Astrocyte (in vitro differentiated cells and primary cell): ENCODE data around the gene TOP3A. TPM values are rescaled to one million over a fixed set of nuclear protein-coding genes. Genes with fewer than 3 reads are reported as not detected.
A peak's percentile ranks its signal among the peaks of the same experiment; 100 is the strongest.

ENCODE experiments used
- DNase-seq: peaks from one replicate; pipeline ENCODE4 v3.0.0-alpha.2; 2010; ENCODE audit warnings: low read depth
- FAIRE-seq: peaks from 2 replicates; lab custom pipeline; 2011; peaks lifted over from hg19 to GRCh38; lab: Jason Lieb, UNC
- H2AFZ ChIP-seq: 2 replicates; pipeline ENCODE4 v1.6.0; 2012; ENCODE audit warnings: low read depth, low read length, inconsistent platforms
- H3K27ac ChIP-seq: 2 replicates; pipeline ENCODE4 v1.5.1; 2011; ENCODE audit warnings: low read depth, low read length, inconsistent platforms
- H3K27me3 ChIP-seq: 2 replicates; pipeline ENCODE4 v1.6.0; 2011; ENCODE audit warnings: low read length, inconsistent platforms; ENCODE audit not compliant: insufficient read depth
- H3K36me3 ChIP-seq: 2 replicates; pipeline ENCODE4 v1.5.1; 2011; ENCODE audit warnings: low read length, inconsistent platforms; ENCODE audit not compliant: insufficient read depth
- H3K4me1 ChIP-seq: 2 replicates; pipeline ENCODE4 v1.5.1; 2011; ENCODE audit warnings: low read length, inconsistent platforms; ENCODE audit not compliant: insufficient read depth
- H3K4me2 ChIP-seq: 2 replicates; pipeline ENCODE4 v1.6.0; 2012; ENCODE audit warnings: low read length, inconsistent platforms
- H3K4me3 ChIP-seq: 2 replicates; pipeline ENCODE4 v1.5.1; 2011; ENCODE audit warnings: low read depth, mild to moderate bottlenecking, low read length, inconsistent platforms; ENCODE audit not compliant: insufficient read depth
- H3K79me2 ChIP-seq: 2 replicates; pipeline ENCODE4 v1.6.0; 2012; ENCODE audit warnings: mild to moderate bottlenecking, low read length, inconsistent platforms; ENCODE audit not compliant: insufficient read depth
- H3K9ac ChIP-seq: 2 replicates; pipeline ENCODE4 v1.6.0; 2012; ENCODE audit warnings: mild to moderate bottlenecking, low read length, inconsistent platforms
- H3K9me3 ChIP-seq: 2 replicates; pipeline ENCODE4 v1.5.1; 2012; ENCODE audit warnings: low read depth, mild to moderate bottlenecking, low read length, inconsistent platforms; ENCODE audit not compliant: insufficient read depth
- H4K20me1 ChIP-seq: 2 replicates; pipeline ENCODE4 v1.6.0; 2012; ENCODE audit warnings: low read length, inconsistent platforms; ENCODE audit not compliant: insufficient read depth
- H3K27ac Mint-ChIP-seq: one replicate; pipeline ENCODE4 v1.8.0; 2021; ENCODE audit warnings: mild to moderate bottlenecking, mixed read lengths; ENCODE audit not compliant: unreplicated experiment
- H3K27me3 Mint-ChIP-seq: one replicate; pipeline ENCODE4 v1.8.0; 2021; ENCODE audit warnings: low read depth, mixed read lengths; ENCODE audit not compliant: unreplicated experiment
- H3K36me3 Mint-ChIP-seq: one replicate; pipeline ENCODE4 v1.8.0; 2021; ENCODE audit warnings: low read depth, mixed read lengths; ENCODE audit not compliant: unreplicated experiment
- H3K4me1 Mint-ChIP-seq: one replicate; pipeline ENCODE4 v1.8.0; 2021; ENCODE audit warnings: low read depth, mixed read lengths; ENCODE audit not compliant: unreplicated experiment
- H3K4me3 Mint-ChIP-seq: one replicate; pipeline ENCODE4 v1.8.0; 2021; ENCODE audit warnings: mild to moderate bottlenecking, moderate library complexity, mixed read lengths; ENCODE audit not compliant: unreplicated experiment
- H3K9me3 Mint-ChIP-seq: one replicate; pipeline ENCODE4 v1.8.0; 2021; ENCODE audit warnings: mild to moderate bottlenecking, mixed read lengths; ENCODE audit not compliant: unreplicated experiment
- EZH2 ChIP-seq: IDR thresholded peaks from 2 replicates; pipeline ENCODE4 v1.6.1; 2012; ENCODE audit warnings: mild to moderate bottlenecking, low read length, inconsistent platforms; ENCODE audit not compliant: insufficient read depth
- total RNA-seq: library from RNA; stranded (reverse); gene quantifications from 2 replicates; pipeline ENCODE4 v1.2.1, GENCODE V29; 2021
- TF ChIP-seq, protein P1 (sequence below): IDR thresholded peaks from 2 replicates; pipeline ENCODE4 v1.5.1; 2011; ENCODE audit warnings: low read depth, mild to moderate bottlenecking, inconsistent platforms, low read length, moderate library complexity; ENCODE audit not compliant: insufficient read depth

Gene TOP3A
- total RNA-seq, 1 donor from 2014 or later, result 31.0 TPM

DNA sequence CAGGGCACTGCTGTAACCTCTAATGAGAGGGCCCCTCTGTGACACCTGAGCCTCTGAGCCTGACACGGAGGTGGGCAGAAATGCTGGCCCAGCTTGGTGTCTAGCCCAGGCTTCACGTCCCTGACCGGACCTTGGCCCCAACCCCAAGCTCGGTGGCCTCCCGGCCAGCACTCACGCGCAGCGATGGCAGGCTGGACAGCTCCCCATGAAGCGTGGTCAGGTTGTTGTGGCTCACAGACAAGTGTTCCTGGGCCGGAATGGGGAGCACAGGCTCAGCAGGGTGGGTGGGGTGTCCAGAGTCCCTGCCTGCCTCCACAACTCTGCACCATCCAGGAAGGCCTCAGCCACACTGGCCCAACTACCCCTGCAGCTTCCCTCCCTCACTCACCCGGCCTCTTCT, 58.4 kb downstream of the TOP3A start:
- no peaks in the 10 kb centered on the region for H3K9me3 Mint-ChIP-seq
- Histone ChIP-seq H3K36me3 (peaks cover 14% of the 10 kb centered on the region), H3K27ac (no peak overlapping the region), H3K27me3 (no peaks in the 10 kb centered on the region), H3K79me2 (peaks cover 52% of the 10 kb centered on the region), H3K9me3 (no peaks in the 10 kb centered on the region), H3K4me2 (peak overlapping the region; percentile 92), H4K20me1 (peaks cover 59% of the 10 kb centered on the region), H3K9ac (no peak overlapping the region), H3K4me1 (peaks cover 23% of the 10 kb centered on the region), H2AFZ (no peak overlapping the region), H3K4me3 (no peak overlapping the region)
- DNase-seq (no peak), FAIRE-seq (no peak)
- peaks cover 15% of the 10 kb centered on the region for H3K4me1 Mint-ChIP-seq
- H3K27ac Mint-ChIP-seq, result no peak overlapping the region
- H3K27me3 Mint-ChIP-seq, result no peaks in the 10 kb centered on the region
- H3K36me3 Mint-ChIP-seq, result peaks cover 13% of the 10 kb centered on the region
- TF ChIP-seq, protein P1, sequence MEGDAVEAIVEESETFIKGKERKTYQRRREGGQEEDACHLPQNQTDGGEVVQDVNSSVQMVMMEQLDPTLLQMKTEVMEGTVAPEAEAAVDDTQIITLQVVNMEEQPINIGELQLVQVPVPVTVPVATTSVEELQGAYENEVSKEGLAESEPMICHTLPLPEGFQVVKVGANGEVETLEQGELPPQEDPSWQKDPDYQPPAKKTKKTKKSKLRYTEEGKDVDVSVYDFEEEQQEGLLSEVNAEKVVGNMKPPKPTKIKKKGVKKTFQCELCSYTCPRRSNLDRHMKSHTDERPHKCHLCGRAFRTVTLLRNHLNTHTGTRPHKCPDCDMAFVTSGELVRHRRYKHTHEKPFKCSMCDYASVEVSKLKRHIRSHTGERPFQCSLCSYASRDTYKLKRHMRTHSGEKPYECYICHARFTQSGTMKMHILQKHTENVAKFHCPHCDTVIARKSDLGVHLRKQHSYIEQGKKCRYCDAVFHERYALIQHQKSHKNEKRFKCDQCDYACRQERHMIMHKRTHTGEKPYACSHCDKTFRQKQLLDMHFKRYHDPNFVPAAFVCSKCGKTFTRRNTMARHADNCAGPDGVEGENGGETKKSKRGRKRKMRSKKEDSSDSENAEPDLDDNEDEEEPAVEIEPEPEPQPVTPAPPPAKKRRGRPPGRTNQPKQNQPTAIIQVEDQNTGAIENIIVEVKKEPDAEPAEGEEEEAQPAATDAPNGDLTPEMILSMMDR, result no peak
- TF ChIP-seq EZH2, result no peak
- H3K4me3 Mint-ChIP-seq, result peak overlapping the region; percentile 98

DNA sequence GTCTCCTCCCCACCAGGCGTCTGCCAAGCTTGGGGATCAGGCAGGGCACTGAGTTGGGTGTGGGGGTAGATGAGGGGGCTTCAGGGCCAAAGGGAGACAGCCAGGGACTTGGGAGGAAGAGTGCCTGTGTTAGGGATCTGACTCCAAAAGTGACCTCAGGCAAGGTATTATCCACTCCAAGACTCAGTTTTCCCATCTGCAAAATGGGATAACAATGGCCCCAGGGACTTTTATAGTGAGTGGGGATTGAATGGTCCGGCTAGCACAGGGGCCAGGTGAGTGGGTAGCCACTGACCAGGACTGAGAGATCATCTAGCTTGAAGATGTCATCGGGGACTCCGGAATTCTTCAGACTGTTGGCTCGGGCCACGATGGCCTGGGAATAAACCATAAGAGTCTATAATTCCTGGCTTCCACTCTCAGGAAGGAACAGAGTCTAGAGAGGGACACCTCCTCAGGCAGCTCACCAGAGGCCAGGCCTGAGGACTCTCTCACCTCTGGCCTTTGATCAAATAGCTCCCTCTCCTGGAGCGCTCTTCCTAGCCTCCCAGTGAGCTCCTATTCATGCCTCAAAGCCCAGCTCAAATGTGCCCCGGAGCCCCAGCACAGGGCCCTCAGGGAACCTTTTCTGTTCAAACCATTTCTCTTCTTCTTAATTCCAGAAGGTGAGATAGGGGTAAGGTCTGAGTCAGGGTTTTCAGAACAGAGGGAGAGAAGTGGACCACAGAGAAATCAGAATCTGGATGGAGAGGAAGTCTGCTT, 59.7 kb downstream of the TOP3A start:
- no peak overlapping the region for H3K27ac ChIP-seq
- no peak for TF ChIP-seq EZH2
- TF ChIP-seq, protein P1, result no peak
- Mint-ChIP-seq H3K36me3 (peaks cover 13% of the 10 kb centered on the region), H3K27ac (no peak overlapping the region), H3K4me3 (no peak overlapping the region), H3K4me1 (peaks cover 14% of the 10 kb centered on the region), H3K9me3 (no peaks in the 10 kb centered on the region), H3K27me3 (no peaks in the 10 kb centered on the region)
- peaks cover 20% of the 10 kb centered on the region for H3K36me3 ChIP-seq
- peaks cover 71% of the 10 kb centered on the region for H4K20me1 ChIP-seq
- H3K9ac ChIP-seq, result no peak overlapping the region
- peaks cover 46% of the 10 kb centered on the region for H3K79me2 ChIP-seq
- H3K4me1 ChIP-seq, result peaks cover 19% of the 10 kb centered on the region
- H3K4me2 ChIP-seq, result no peak overlapping the region
- no peak for FAIRE-seq
- no peaks in the 10 kb centered on the region for H3K27me3 ChIP-seq
- DNase-seq, result no peak
- no peak overlapping the region for H2AFZ ChIP-seq
- H3K9me3 ChIP-seq, result no peaks in the 10 kb centered on the region
- no peak overlapping the region for H3K4me3 ChIP-seq
